GM21390 (cell line): ENCODE measurements around the gene FGF18.
"Not testable (repeated sequence)": the region's sequence is repeated elsewhere in the genome, so short reads cannot be mapped to it uniquely, and the experiment has no call there.

Experiments used
- ATAC-seq: cut with Tn5 transposase; IDR thresholded peaks from one replicate; pipeline ENCODE4 v1.9.1; 2021; ENCODE audit not compliant: unreplicated experiment

Gene FGF18

GRCh38 chr5:171398660-171399059 lies 20.8 kb upstream of the FGF18 start:
- ATAC-seq = not testable (repeated sequence)

- ATAC-seq = no peak
These were observed 19.3 kb upstream of the FGF18 start for GRCh38 chr5:171400169-171400568.

GRCh38 chr5:171401167-171401947 lies 18.1 kb upstream of the FGF18 start:
- ATAC-seq = no peak

GRCh38 chr5:171402751-171403150 lies 16.7 kb upstream of the FGF18 start:
- not testable (repeated sequence) for ATAC-seq

- ATAC-seq = no peak
These were observed 13.8 kb upstream of the FGF18 start for GRCh38 chr5:171405615-171406014.

GRCh38 chr5:171407234-171407633 lies 12.2 kb upstream of the FGF18 start:
- no peak for ATAC-seq

GRCh38 chr5:171409164-171410136 lies 10.0 kb upstream of the FGF18 start:
- no peak for ATAC-seq

GRCh38 chr5:171410181-171410580 lies 9.3 kb upstream of the FGF18 start:
- no peak for ATAC-seq

- ATAC-seq = no peak
These were observed 7.3 kb upstream of the FGF18 start for GRCh38 chr5:171412186-171412585.

- ATAC-seq = no peak
These were observed 6.1 kb upstream of the FGF18 start for GRCh38 chr5:171413153-171413910.

GRCh38 chr5:171413993-171414392 lies 5.5 kb upstream of the FGF18 start:
- ATAC-seq = not testable (repeated sequence)

GRCh38 chr5:171415115-171415730 lies 4.2 kb upstream of the FGF18 start:
- ATAC-seq = no peak

- ATAC-seq = no peak
These were observed 3.0 kb upstream of the FGF18 start for GRCh38 chr5:171416160-171417049.

- peak; percentile 71 for ATAC-seq
These were observed 998 bp upstream of the FGF18 start for GRCh38 chr5:171418316-171418981.

- ATAC-seq = peak; percentile 33
These were observed 412 bp downstream of the FGF18 start for GRCh38 chr5:171419688-171420430.

GRCh38 chr5:171420431-171421241 lies 1.2 kb downstream of the FGF18 start:
- no peak for ATAC-seq
